Esophagus (tissue), 2 donors: ENCODE data around the gene CTBP2. TPM values are rescaled to one million over a fixed set of nuclear protein-coding genes. Genes with fewer than 3 reads are reported as not detected.
A peak's percentile ranks its signal among the peaks of the same experiment; 100 is the strongest.

ENCODE experiments used
- H3K27ac ChIP-seq, 2 donors: one replicate each; pipeline ENCODE4 v1.5.1; 2013; ENCODE audit warnings: low read depth in 2 of 2, mild to moderate bottlenecking in 2 of 2, inconsistent platforms in 1 of 2, low read length in 1 of 2, moderate library complexity in 1 of 2
- H3K27me3 ChIP-seq, 2 donors: one replicate each; pipeline ENCODE4 v1.6.1; 2013; ENCODE audit warnings: low read length in 2 of 2, control low read depth in 1 of 2, mild to moderate bottlenecking in 1 of 2; ENCODE audit not compliant: insufficient read depth in 2 of 2, control insufficient read depth in 1 of 2
- H3K36me3 ChIP-seq, 2 donors: one replicate each; pipeline ENCODE4 v1.6.1; 2013; ENCODE audit warnings: low read length in 1 of 2; ENCODE audit not compliant: control insufficient read depth in 2 of 2, insufficient read depth in 2 of 2
- H3K4me1 ChIP-seq, 2 donors: one replicate each; pipeline ENCODE4 v1.6.1; 2013; ENCODE audit warnings: low read length in 1 of 2; ENCODE audit not compliant: control insufficient read depth in 2 of 2, insufficient read depth in 2 of 2
- H3K4me3 ChIP-seq, 2 donors: one replicate each; pipeline ENCODE4 v1.5.1; 2013; ENCODE audit warnings: low read length in 2 of 2, mild to moderate bottlenecking in 2 of 2, low read depth in 1 of 2, moderate library complexity in 1 of 2
- H3K9me3 ChIP-seq, 2 donors: one replicate each; pipeline ENCODE4 v1.6.1; 2013; ENCODE audit warnings: mild to moderate bottlenecking in 2 of 2, low read depth in 1 of 2, low read length in 1 of 2, moderate library complexity in 1 of 2; ENCODE audit not compliant: control insufficient read depth in 2 of 2, insufficient read depth in 1 of 2
- WGBS, 2 donors: extraction: QIAGEN DNeasy Blood & Tissue Kit; methylation state at CpG; one replicate each; pipeline ENCODE4 v1.1.7; 2013; 5-methylcytosine and 5-hydroxymethylcytosine counted together
- polyA plus RNA-seq, 2 donors: library from polyadenylated mRNA; stranded (reverse); fragments of 200-250 nt; gene quantifications; one replicate each; pipeline ENCODE4 v1.2.3, GENCODE V29; 2013
- donor health status: healthy with polysubstance abuse.
- donor health status: Bipolar disorder and iron deficiency.

The CTBP2 gene
- polyA plus RNA-seq, 2 donors: 15.4 to 33.3 TPM

GRCh38 chr10:125067764-125068163, 92.6 kb downstream of the CTBP2 start:
- H3K27me3 ChIP-seq: no peaks in the 10 kb centered on the region
- 94 to 96% methylated on average over 9 of the region's 9 CpGs for WGBS, 2 donors
- peaks cover 0 to 10% of the 10 kb centered on the region in 2 donors for H3K36me3 ChIP-seq
- H3K4me1 ChIP-seq: peaks cover 3 to 18% of the 10 kb centered on the region in 2 donors
- no peaks in the 10 kb centered on the region for H3K9me3 ChIP-seq
- H3K27ac ChIP-seq: no peak overlapping the region
- no peak overlapping the region for H3K4me3 ChIP-seq

- WGBS, 2 donors: 70 to 76% methylated on average over 11 of the region's 11 CpGs
- Histone ChIP-seq H3K4me1 (peaks cover 3 to 18% of the 10 kb centered on the region in 2 donors), H3K27me3 (no peaks in the 10 kb centered on the region), H3K27ac (no peak overlapping the region), H3K36me3 (peaks cover 0 to 8% of the 10 kb centered on the region in 2 donors), H3K4me3 (no peak overlapping the region), H3K9me3 (no peaks in the 10 kb centered on the region)
These were observed 93.5 kb downstream of the CTBP2 start for GRCh38 chr10:125066764-125067450.

GRCh38 chr10:125064681-125065492, 95.5 kb downstream of the CTBP2 start:
- H3K27ac ChIP-seq: peak overlapping the region; percentile 92 to 97
- peaks cover 15 to 30% of the 10 kb centered on the region in 2 donors for H3K4me1 ChIP-seq

GRCh38 chr10:125063256-125063925, 97.0 kb downstream of the CTBP2 start:
- Histone ChIP-seq H3K4me3 (no peak overlapping the region), H3K4me1 (peaks cover 19 to 30% of the 10 kb centered on the region in 2 donors), H3K36me3 (no peaks in the 10 kb centered on the region), H3K27ac (peak overlapping the region in 1 of 2 donors; percentile 49), H3K27me3 (no peaks in the 10 kb centered on the region), H3K9me3 (no peaks in the 10 kb centered on the region)
- 81% methylated on average over 23 of the region's 23 CpGs for WGBS, 2 donors

More at GRCh38 chr10:125064681-125065492, 95.5 kb downstream of the CTBP2 start:
- Histone ChIP-seq H3K9me3 (no peaks in the 10 kb centered on the region), H3K36me3 (peaks cover 0 to 6% of the 10 kb centered on the region in 2 donors), H3K4me3 (no peak overlapping the region), H3K27me3 (no peaks in the 10 kb centered on the region)
- 30% methylated on average over 8 of the region's 8 CpGs for WGBS, 2 donors

- no peaks in the 10 kb centered on the region for H3K9me3 ChIP-seq
- no peaks in the 10 kb centered on the region for H3K27me3 ChIP-seq
- peaks cover 19 to 33% of the 10 kb centered on the region in 2 donors for H3K4me1 ChIP-seq
- H3K36me3 ChIP-seq: peaks cover 0 to 2% of the 10 kb centered on the region in 2 donors
- H3K27ac ChIP-seq: peak overlapping the region in 1 of 2 donors; percentile 33
- 70 to 76% methylated on average over 9 of the region's 9 CpGs for WGBS, 2 donors
- no peak overlapping the region for H3K4me3 ChIP-seq
These were observed 97.5 kb downstream of the CTBP2 start for GRCh38 chr10:125062914-125063230.

GRCh38 chr10:125062227-125062913, 98.0 kb downstream of the CTBP2 start:
- Histone ChIP-seq H3K4me1 (peaks cover 21 to 36% of the 10 kb centered on the region in 2 donors), H3K27ac (peak overlapping the region; percentile 67 to 83), H3K4me3 (no peak overlapping the region), H3K27me3 (no peaks in the 10 kb centered on the region), H3K9me3 (no peaks in the 10 kb centered on the region), H3K36me3 (peaks cover 0 to 2% of the 10 kb centered on the region in 2 donors)
- WGBS, 2 donors: 87% methylated on average over 18 of the region's 18 CpGs

- WGBS, 2 donors: 61 to 67% methylated on average over 21 of the region's 21 CpGs
- H3K27me3 ChIP-seq: no peaks in the 10 kb centered on the region
- H3K36me3 ChIP-seq: peaks cover 0 to 2% of the 10 kb centered on the region in 2 donors
- H3K4me3 ChIP-seq: no peak overlapping the region
- peaks cover 21 to 41% of the 10 kb centered on the region in 2 donors for H3K4me1 ChIP-seq
- no peaks in the 10 kb centered on the region for H3K9me3 ChIP-seq
- H3K27ac ChIP-seq: peak overlapping the region; percentile 67 to 83
These were observed 98.7 kb downstream of the CTBP2 start for GRCh38 chr10:125061557-125062226.

- peaks cover 0 to 7% of the 10 kb centered on the region in 2 donors for H3K36me3 ChIP-seq
- no peak overlapping the region for H3K4me3 ChIP-seq
- no peaks in the 10 kb centered on the region for H3K27me3 ChIP-seq
- 22 to 23% methylated on average over 21 of the region's 21 CpGs for WGBS, 2 donors
- no peaks in the 10 kb centered on the region for H3K9me3 ChIP-seq
- H3K4me1 ChIP-seq: peaks cover 24 to 42% of the 10 kb centered on the region in 2 donors
- H3K27ac ChIP-seq: peak overlapping the region; percentile 67 to 83
These were observed 99.4 kb downstream of the CTBP2 start for GRCh38 chr10:125060826-125061556.
